Osteoblast (primary cell): Measurements from ENCODE around the gene FOXE3. TPM values are rescaled to one million over a fixed set of nuclear protein-coding genes. Genes with fewer than 3 reads are reported as not detected.

Source experiments
- DNase-seq: peaks from one replicate; pipeline ENCODE4 v3.0.0; 2011; ENCODE audit warnings: low spot score, mixed read lengths; ENCODE audit not compliant: insufficient read length; ENCODE audit errors: missing footprints
- H2AFZ ChIP-seq: 2 replicates; pipeline ENCODE4 v1.6.0; 2011; ENCODE audit warnings: mild to moderate bottlenecking, low read length
- H3K27ac ChIP-seq: 2 replicates; pipeline ENCODE4 v1.5.1; 2011; ENCODE audit warnings: mild to moderate bottlenecking, low read depth, low read length, moderate library complexity
- H3K27me3 ChIP-seq: 2 replicates; pipeline ENCODE4 v1.6.0; 2012; ENCODE audit warnings: mild to moderate bottlenecking, control low read depth, inconsistent platforms, low read length, moderate library complexity; ENCODE audit not compliant: insufficient read depth
- H3K36me3 ChIP-seq: 2 replicates; pipeline ENCODE4 v1.5.1; 2011; ENCODE audit warnings: mild to moderate bottlenecking, low read length, control low read depth, moderate library complexity; ENCODE audit not compliant: insufficient read depth
- H3K4me1 ChIP-seq: 2 replicates; pipeline ENCODE4 v1.5.1; 2011; ENCODE audit warnings: mild to moderate bottlenecking, low read length, control low read depth, moderate library complexity; ENCODE audit not compliant: insufficient read depth
- H3K4me2 ChIP-seq: 2 replicates; pipeline ENCODE4 v1.6.0; 2011; ENCODE audit warnings: mild to moderate bottlenecking, low read length; ENCODE audit not compliant: insufficient read depth
- H3K4me3 ChIP-seq: fragments of 200-600 bp; sonication (generic); 3 replicates; pipeline ENCODE4 v1.5.1; 2012; ENCODE audit warnings: mild to moderate bottlenecking, low read length, inconsistent platforms; ENCODE audit not compliant: insufficient read depth
- H3K79me2 ChIP-seq: 2 replicates; pipeline ENCODE4 v1.6.0; 2012; ENCODE audit warnings: mild to moderate bottlenecking, low read length, control low read depth, inconsistent platforms; ENCODE audit not compliant: insufficient read depth
- H3K9me3 ChIP-seq: 2 replicates; pipeline ENCODE4 v1.5.1; 2011; ENCODE audit warnings: low read depth, low read length, control low read depth
- H4K20me1 ChIP-seq: 2 replicates; pipeline ENCODE4 v1.6.0; 2012; ENCODE audit warnings: mild to moderate bottlenecking, low read length, control low read depth; ENCODE audit not compliant: insufficient read depth
- CTCF ChIP-seq: IDR thresholded peaks from 2 replicates; pipeline ENCODE4 v1.5.1; 2011; ENCODE audit warnings: mild to moderate bottlenecking, low read depth, low read length, moderate library complexity; ENCODE audit errors: extremely low read depth
- total RNA-seq: library from RNA; depleted of rRNA; stranded (reverse); fragments of >200 nt; gene quantifications from 2 replicates; pipeline ENCODE4 v1.2.3, GENCODE V29; 2012

Gene FOXE3
- total RNA-seq, 1 donor, result not detected

GRCh38 chr1:47411436-47411835 lies 4.6 kb upstream of the FOXE3 start:
- H4K20me1 ChIP-seq, result no peaks in the 10 kb centered on the region
- H3K4me3 ChIP-seq, result no peak overlapping the region
- no peaks in the 10 kb centered on the region for H3K79me2 ChIP-seq
- DNase-seq, result peak; percentile 90
- H3K36me3 ChIP-seq, result no peaks in the 10 kb centered on the region
- H3K4me2 ChIP-seq, result no peak overlapping the region
- no peak overlapping the region for H2AFZ ChIP-seq
- peaks cover 46% of the 10 kb centered on the region for H3K4me1 ChIP-seq
- H3K27me3 ChIP-seq, result peaks cover 14% of the 10 kb centered on the region
- H3K27ac ChIP-seq, result no peak overlapping the region
- no peak for TF ChIP-seq CTCF
- no peaks in the 10 kb centered on the region for H3K9me3 ChIP-seq

DNA sequence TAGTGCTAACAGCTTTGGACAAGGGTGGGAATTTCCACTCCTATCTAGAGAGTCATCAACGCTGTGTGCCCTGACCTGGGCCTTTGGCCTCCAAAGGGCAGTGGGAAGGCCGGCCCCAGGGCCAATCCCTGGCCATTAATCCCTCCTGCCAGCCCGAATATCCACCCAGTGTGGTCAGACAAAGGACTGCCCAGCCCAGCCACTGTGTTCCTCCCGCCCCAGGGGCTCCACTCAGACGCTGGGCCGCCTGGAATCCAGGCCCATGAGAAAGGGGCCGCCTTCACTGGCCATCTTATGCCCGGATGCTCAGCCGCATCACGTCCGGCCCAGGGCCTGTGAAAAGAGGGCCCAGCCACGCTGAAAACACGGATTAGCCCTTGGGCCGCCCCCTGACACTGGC lies 3.6 kb upstream of the FOXE3 start:
- TF ChIP-seq CTCF, result no peak
- DNase-seq, result no peak
- H3K27ac ChIP-seq, result no peak overlapping the region
- H2AFZ ChIP-seq, result no peak overlapping the region
- H3K4me2 ChIP-seq, result no peak overlapping the region
- H3K4me3 ChIP-seq, result no peak overlapping the region
- no peaks in the 10 kb centered on the region for H3K9me3 ChIP-seq
- H3K4me1 ChIP-seq, result peaks cover 40% of the 10 kb centered on the region
- H3K79me2 ChIP-seq, result no peaks in the 10 kb centered on the region
- H4K20me1 ChIP-seq, result no peaks in the 10 kb centered on the region
- H3K36me3 ChIP-seq, result no peaks in the 10 kb centered on the region
- peaks cover 21% of the 10 kb centered on the region for H3K27me3 ChIP-seq

DNA sequence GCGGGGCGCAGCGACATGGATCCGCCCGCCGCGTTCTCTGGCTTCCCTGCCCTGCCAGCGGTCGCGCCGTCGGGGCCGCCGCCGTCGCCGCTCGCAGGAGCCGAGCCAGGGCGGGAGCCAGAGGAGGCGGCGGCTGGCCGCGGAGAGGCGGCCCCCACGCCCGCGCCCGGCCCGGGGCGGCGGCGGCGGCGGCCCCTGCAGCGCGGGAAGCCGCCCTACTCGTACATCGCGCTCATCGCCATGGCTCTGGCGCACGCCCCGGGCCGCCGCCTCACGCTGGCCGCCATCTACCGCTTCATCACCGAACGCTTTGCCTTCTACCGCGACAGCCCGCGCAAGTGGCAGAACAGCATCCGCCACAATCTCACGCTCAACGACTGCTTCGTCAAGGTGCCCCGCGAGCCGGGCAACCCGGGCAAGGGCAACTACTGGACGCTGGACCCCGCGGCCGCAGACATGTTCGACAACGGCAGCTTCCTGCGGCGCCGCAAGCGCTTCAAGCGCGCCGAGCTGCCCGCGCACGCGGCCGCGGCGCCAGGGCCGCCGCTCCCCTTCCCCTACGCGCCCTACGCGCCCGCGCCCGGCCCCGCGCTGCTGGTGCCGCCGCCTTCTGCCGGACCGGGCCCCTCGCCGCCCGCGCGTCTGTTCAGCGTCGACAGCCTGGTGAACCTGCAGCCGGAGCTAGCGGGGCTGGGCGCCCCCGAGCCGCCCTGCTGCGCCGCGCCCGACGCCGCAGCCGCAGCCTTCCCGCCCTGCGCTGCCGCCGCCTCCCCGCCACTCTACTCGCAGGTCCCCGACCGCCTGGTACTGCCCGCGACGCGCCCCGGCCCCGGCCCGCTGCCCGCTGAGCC lies 459 bp downstream of the FOXE3 start:
- Histone ChIP-seq H3K9me3 (no peaks in the 10 kb centered on the region), H3K4me2 (peak overlapping the region; percentile 51), H3K27ac (no peak overlapping the region), H3K79me2 (no peaks in the 10 kb centered on the region), H3K36me3 (no peaks in the 10 kb centered on the region), H2AFZ (peak overlapping the region; percentile 80), H3K4me1 (peaks cover 3% of the 10 kb centered on the region), H4K20me1 (no peaks in the 10 kb centered on the region), H3K27me3 (peaks cover 36% of the 10 kb centered on the region), H3K4me3 (peak overlapping the region; percentile 47)
- DNase-seq, result peak; percentile 81
- no peak for TF ChIP-seq CTCF

DNA sequence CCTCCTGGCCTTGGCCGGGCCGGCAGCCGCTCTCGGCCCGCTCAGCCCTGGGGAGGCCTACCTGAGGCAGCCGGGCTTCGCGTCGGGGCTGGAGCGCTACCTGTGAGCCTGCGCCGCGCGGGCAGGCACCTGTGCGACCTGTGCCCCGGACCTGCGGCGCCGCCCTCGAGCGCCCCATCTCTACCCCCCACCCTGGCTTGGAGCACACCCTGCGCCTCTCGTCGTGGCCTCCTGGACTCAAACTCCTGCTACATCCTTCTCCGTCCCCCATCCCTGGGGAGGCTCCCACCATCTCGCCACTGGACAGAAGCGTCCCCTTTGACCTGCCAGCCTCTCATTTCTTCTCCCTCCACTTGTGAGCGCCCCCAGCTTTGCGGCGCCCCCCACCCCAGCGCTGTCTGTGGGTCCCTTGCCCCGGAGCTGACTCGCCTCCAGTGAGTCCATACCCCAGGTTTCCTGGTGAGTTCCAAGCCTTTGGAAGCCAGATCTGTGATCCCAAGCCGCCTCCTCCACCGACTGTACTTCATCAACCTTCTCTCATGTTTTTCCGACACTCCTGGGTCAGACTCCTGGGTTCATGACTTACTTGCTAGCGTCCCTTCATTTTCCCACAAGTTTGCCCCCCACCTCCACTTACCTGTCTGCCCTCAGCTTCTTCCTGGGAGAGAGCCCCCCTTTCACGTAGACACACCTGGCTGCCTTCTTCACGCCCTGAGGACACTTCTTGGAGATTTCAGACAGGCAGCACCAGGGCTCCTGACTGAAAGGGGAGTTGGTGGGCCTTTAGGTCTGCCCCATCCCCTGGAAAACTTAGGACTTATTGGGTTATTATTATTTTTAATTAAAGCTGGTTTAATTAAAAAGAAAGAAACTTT lies 1.3 kb downstream of the FOXE3 start:
- no peaks in the 10 kb centered on the region for H3K36me3 ChIP-seq
- H3K79me2 ChIP-seq, result no peaks in the 10 kb centered on the region
- no peaks in the 10 kb centered on the region for H4K20me1 ChIP-seq
- peak; percentile 63 for DNase-seq
- no peak overlapping the region for H3K4me2 ChIP-seq
- peaks cover 36% of the 10 kb centered on the region for H3K27me3 ChIP-seq
- no peak overlapping the region for H3K4me3 ChIP-seq
- H3K27ac ChIP-seq, result no peak overlapping the region
- H2AFZ ChIP-seq, result no peak overlapping the region
- H3K9me3 ChIP-seq, result no peaks in the 10 kb centered on the region
- H3K4me1 ChIP-seq, result no peaks in the 10 kb centered on the region
- no peak for TF ChIP-seq CTCF
